HepG2 (cell line): ENCODE results near the gene SERINC4. TPM values are rescaled to one million over a fixed set of nuclear protein-coding genes. Genes with fewer than 3 reads are reported as not detected.

Experiments
- ATAD3A ChIP-seq: sonication (generic); formaldehyde crosslinking; IDR thresholded peaks from 2 replicates; pipeline ENCODE4 v1.4.0; 2020; ENCODE audit warnings: missing genetic modification reagents
- ATF1 ChIP-seq: IDR thresholded peaks from 2 replicates; pipeline ENCODE4 v1.6.1; 2016; ENCODE audit warnings: mild to moderate bottlenecking, control low read depth
- CREBL2 ChIP-seq: sonication (generic); formaldehyde crosslinking; IDR thresholded peaks from 2 replicates; pipeline ENCODE4 v1.8.1; 2023; ENCODE audit warnings: missing genetic modification reagents, mild to moderate bottlenecking, borderline replicate concordance
- KAT8 ChIP-seq: IDR thresholded peaks from 2 replicates; pipeline ENCODE4 v1.6.1; 2016; ENCODE audit warnings: missing genetic modification reagents, missing compliant biosample characterization
- MXD3 ChIP-seq: IDR thresholded peaks from 2 replicates; pipeline ENCODE4 v1.6.1; 2016; ENCODE audit warnings: mild to moderate bottlenecking, missing biosample characterization, missing genetic modification reagents
- POGZ ChIP-seq: sonication (generic); formaldehyde crosslinking; IDR thresholded peaks from 2 replicates; pipeline ENCODE4 v1.4.0; 2020; ENCODE audit warnings: mild to moderate bottlenecking, missing genetic modification reagents
- POLR2AphosphoS2 ChIP-seq: IDR thresholded peaks from 2 replicates; pipeline ENCODE4 v1.6.1; 2011; ENCODE audit warnings: low read depth, low read length, improper control_type of control experiment
- STAG1 ChIP-seq: sonication (generic); formaldehyde crosslinking; IDR thresholded peaks from 2 replicates; pipeline ENCODE4 v1.4.0; 2020; ENCODE audit warnings: missing genetic modification reagents
- ZBTB7B ChIP-seq: sonication (generic); formaldehyde crosslinking; IDR thresholded peaks from 2 replicates; pipeline ENCODE4 v1.4.0; 2020; ENCODE audit warnings: missing genetic modification reagents
- ZKSCAN5 ChIP-seq: sonication (generic); formaldehyde crosslinking; IDR thresholded peaks from 2 replicates; pipeline ENCODE4 v1.5.1; 2020; ENCODE audit warnings: mild to moderate bottlenecking, missing genetic modification reagents
- ZMYM3 ChIP-seq: sonication (generic); formaldehyde crosslinking; IDR thresholded peaks from 2 replicates; pipeline ENCODE4 v1.5.1; 2020; ENCODE audit warnings: mild to moderate bottlenecking, missing genetic modification reagents
- ZNF7 ChIP-seq: IDR thresholded peaks from 2 replicates; pipeline ENCODE4 v1.6.1; 2016; ENCODE audit warnings: missing biosample characterization, missing genetic modification reagents
- ZNF720 ChIP-seq: sonication (generic); formaldehyde crosslinking; IDR thresholded peaks from 2 replicates; pipeline ENCODE4 v1.4.0; 2020; ENCODE audit warnings: missing genetic modification reagents
- polyA plus RNA-seq, 8 experiments: library from polyadenylated mRNA; depleted of rRNA in 3 of 8; stranded (reverse) in 7 of 8; unstranded in 1 of 8; fragments of >200 nt; fragmentation: Illumina TruSeq in 4 of 8; extraction: Trizol in 4 of 8; gene quantifications; 2 replicates each; pipeline versions ENCODE4 v1.2.1 to v1.2.3, GENCODE V29; 2011 to 2016; ENCODE audit warnings: low read depth in 4 of 8, missing spikeins in 1 of 8, mixed read lengths in 1 of 8; ENCODE audit not compliant: insufficient read depth in 1 of 8
- total RNA-seq, 5 experiments: library from RNA; depleted of rRNA; stranded (reverse); fragments of >200 nt; fragmentation: Illumina TruSeq; extraction: Trizol; gene quantifications; 2 replicates each; pipeline ENCODE4 v1.2.3, GENCODE V29; 2016; ENCODE audit warnings: low read depth in 1 of 5
- TF ChIP-seq, protein P1 (sequence below): sonication (generic); formaldehyde crosslinking; IDR thresholded peaks from 2 replicates; pipeline ENCODE4 v1.8.0; 2022; ENCODE audit warnings: low read depth, missing genetic modification reagents
- TF ChIP-seq, protein P2 (sequence below): sonication (generic); formaldehyde crosslinking; IDR thresholded peaks from 2 replicates; pipeline ENCODE4 v1.5.1; 2020; ENCODE audit warnings: mild to moderate bottlenecking, missing genetic modification reagents
- TF ChIP-seq, protein P3 (sequence below): sonication (generic); formaldehyde crosslinking; IDR thresholded peaks from 2 replicates; pipeline ENCODE4 v1.5.0; 2020; ENCODE audit warnings: mild to moderate bottlenecking, missing genetic modification reagents, borderline replicate concordance

SERINC4 gene
- total and polyA plus RNA-seq, 2 of the 13 experiments (the other 11 are each of a cell fraction or from before 2014, with no cell fraction given): not detected

- TF ChIP-seq POLR2AphosphoS2 (peak; percentile 87; the same call in 1 of the 2 replicates), ZNF7 (CRISPR knock-in tag) (no peak), STAG1 (no peak), KAT8 (CRISPR knock-in tag) (peak; percentile 46), ZBTB7B (CRISPR knock-in tag) (0 out of 2 replicates have a peak, but pooled peaks have one; percentile 24), CREBL2 (CRISPR knock-in tag) (no peak), ZMYM3 (CRISPR knock-in tag) (0 out of 2 replicates have a peak, but pooled peaks have one; percentile 6), ZNF720 (CRISPR knock-in tag) (no peak), MXD3 (CRISPR knock-in tag) (no peak), ZKSCAN5 (CRISPR knock-in tag) (peak; percentile 30; the same call in 1 of the 2 replicates), ATF1 (peak; percentile 79), POGZ (CRISPR knock-in tag) (peak; percentile 59), ATAD3A (CRISPR knock-in tag) (no peak)
- TF ChIP-seq, protein P1, sequence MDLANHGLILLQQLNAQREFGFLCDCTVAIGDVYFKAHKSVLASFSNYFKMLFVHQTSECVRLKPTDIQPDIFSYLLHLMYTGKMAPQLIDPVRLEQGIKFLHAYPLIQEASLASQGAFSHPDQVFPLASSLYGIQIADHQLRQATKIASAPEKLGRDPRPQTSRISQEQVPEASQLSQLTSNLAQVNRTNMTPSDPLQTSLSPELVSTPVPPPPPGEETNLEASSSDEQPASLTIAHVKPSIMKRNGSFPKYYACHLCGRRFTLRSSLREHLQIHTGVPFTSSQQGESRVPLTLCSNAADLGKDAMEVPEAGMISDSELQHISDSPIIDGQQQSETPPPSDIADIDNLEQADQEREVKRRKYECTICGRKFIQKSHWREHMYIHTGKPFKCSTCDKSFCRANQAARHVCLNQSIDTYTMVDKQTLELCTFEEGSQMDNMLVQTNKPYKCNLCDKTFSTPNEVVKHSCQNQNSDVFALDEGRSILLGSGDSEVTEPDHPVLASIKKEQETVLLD (CRISPR knock-in tag): no peak; the same call in 1 of the 2 replicates
- TF ChIP-seq, protein P2, sequence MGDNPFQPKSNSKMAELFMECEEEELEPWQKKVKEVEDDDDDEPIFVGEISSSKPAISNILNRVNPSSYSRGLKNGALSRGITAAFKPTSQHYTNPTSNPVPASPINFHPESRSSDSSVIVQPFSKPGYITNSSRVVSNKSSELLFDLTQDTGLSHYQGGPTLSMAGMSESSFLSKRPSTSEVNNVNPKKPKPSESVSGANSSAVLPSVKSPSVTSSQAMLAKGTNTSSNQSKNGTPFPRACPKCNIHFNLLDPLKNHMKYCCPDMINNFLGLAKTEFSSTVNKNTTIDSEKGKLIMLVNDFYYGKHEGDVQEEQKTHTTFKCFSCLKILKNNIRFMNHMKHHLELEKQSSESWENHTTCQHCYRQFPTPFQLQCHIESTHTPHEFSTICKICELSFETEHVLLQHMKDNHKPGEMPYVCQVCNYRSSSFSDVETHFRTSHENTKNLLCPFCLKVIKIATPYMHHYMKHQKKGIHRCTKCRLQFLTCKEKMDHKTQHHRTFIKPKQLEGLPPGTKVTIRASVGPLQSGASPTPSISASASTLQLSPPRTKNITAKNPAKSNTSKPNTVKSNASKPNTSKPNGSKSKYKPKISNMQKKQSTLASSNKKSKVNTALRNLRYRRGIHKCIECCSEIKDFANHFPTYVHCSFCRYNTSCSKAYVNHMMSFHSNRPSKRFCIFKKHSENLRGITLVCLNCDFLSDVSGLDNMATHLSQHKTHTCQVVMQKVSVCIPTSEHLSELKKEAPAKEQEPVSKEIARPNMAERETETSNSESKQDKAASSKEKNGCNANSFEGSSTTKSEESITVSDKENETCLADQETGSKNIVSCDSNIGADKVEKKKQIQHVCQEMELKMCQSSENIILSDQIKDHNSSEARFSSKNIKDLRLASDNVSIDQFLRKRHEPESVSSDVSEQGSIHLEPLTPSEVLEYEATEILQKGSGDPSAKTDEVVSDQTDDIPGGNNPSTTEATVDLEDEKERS: no peak
- TF ChIP-seq, protein P3, sequence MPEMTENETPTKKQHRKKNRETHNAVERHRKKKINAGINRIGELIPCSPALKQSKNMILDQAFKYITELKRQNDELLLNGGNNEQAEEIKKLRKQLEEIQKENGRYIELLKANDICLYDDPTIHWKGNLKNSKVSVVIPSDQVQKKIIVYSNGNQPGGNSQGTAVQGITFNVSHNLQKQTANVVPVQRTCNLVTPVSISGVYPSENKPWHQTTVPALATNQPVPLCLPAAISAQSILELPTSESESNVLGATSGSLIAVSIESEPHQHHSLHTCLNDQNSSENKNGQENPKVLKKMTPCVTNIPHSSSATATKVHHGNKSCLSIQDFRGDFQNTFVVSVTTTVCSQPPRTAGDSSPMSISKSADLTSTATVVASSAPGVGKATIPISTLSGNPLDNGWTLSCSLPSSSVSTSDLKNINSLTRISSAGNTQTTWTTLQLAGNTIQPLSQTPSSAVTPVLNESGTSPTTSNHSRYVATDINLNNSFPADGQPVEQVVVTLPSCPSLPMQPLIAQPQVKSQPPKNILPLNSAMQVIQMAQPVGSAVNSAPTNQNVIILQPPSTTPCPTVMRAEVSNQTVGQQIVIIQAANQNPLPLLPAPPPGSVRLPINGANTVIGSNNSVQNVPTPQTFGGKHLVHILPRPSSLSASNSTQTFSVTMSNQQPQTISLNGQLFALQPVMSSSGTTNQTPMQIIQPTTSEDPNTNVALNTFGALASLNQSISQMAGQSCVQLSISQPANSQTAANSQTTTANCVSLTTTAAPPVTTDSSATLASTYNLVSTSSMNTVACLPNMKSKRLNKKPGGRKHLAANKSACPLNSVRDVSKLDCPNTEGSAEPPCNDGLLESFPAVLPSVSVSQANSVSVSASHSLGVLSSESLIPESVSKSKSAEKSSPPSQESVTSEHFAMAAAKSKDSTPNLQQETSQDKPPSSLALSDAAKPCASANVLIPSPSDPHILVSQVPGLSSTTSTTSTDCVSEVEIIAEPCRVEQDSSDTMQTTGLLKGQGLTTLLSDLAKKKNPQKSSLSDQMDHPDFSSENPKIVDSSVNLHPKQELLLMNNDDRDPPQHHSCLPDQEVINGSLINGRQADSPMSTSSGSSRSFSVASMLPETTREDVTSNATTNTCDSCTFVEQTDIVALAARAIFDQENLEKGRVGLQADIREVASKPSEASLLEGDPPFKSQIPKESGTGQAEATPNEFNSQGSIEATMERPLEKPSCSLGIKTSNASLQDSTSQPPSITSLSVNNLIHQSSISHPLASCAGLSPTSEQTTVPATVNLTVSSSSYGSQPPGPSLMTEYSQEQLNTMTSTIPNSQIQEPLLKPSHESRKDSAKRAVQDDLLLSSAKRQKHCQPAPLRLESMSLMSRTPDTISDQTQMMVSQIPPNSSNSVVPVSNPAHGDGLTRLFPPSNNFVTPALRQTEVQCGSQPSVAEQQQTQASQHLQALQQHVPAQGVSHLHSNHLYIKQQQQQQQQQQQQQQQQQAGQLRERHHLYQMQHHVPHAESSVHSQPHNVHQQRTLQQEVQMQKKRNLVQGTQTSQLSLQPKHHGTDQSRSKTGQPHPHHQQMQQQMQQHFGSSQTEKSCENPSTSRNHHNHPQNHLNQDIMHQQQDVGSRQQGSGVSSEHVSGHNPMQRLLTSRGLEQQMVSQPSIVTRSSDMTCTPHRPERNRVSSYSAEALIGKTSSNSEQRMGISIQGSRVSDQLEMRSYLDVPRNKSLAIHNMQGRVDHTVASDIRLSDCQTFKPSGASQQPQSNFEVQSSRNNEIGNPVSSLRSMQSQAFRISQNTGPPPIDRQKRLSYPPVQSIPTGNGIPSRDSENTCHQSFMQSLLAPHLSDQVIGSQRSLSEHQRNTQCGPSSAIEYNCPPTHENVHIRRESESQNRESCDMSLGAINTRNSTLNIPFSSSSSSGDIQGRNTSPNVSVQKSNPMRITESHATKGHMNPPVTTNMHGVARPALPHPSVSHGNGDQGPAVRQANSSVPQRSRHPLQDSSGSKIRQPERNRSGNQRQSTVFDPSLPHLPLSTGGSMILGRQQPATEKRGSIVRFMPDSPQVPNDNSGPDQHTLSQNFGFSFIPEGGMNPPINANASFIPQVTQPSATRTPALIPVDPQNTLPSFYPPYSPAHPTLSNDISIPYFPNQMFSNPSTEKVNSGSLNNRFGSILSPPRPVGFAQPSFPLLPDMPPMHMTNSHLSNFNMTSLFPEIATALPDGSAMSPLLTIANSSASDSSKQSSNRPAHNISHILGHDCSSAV (CRISPR knock-in tag): no peak
These were observed 7.8 kb downstream of the SERINC4 start, which contains the start of gene SERF2 (continued) for GRCh38 chr15:43791993-43792760.
